HepG2 (cell line): ENCODE data around the gene LIN28A. TPM values are rescaled to one million over a fixed set of nuclear protein-coding genes. Genes with fewer than 3 reads are reported as not detected.

Experiments used
- EHMT2 ChIP-seq: fragments of 200-600 bp; sonication (generic); IDR thresholded peaks from 2 replicates; pipeline ENCODE4 v1.7.0; 2017; ENCODE audit warnings: antibody characterized with exemption, low read depth, low read length, borderline replicate concordance
- HIC2 ChIP-seq: sonication (generic); formaldehyde crosslinking; IDR thresholded peaks from 2 replicates; pipeline ENCODE4 v1.9.0; 2022; ENCODE audit warnings: low read depth, missing genetic modification reagents
- HNF4A ChIP-seq: sonication (generic); formaldehyde crosslinking; IDR thresholded peaks from 2 replicates; pipeline ENCODE4 v1.4.0; 2020; ENCODE audit warnings: missing genetic modification reagents
- ISX ChIP-seq: sonication (generic); formaldehyde crosslinking; conservative IDR thresholded peaks from 2 replicates; pipeline ENCODE4 v1.5.0; 2020; ENCODE audit warnings: missing genetic modification reagents
- KAT2B ChIP-seq: fragments of 150-350 bp; IDR thresholded peaks from 2 replicates; pipeline ENCODE4 v1.6.1; 2014; ENCODE audit warnings: low read depth, low read length, borderline replicate concordance
- ZNF646 ChIP-seq: sonication (generic); formaldehyde crosslinking; IDR thresholded peaks from 2 replicates; pipeline ENCODE4 v1.9.0; 2021; ENCODE audit warnings: mild to moderate bottlenecking, missing genetic modification reagents
- ZNF792 ChIP-seq: IDR thresholded peaks from 2 replicates; pipeline ENCODE4 v1.6.1; 2016
- polyA plus RNA-seq, 8 experiments: library from polyadenylated mRNA; depleted of rRNA in 3 of 8; stranded (reverse) in 7 of 8; unstranded in 1 of 8; fragments of >200 nt; fragmentation: Illumina TruSeq in 4 of 8; extraction: Trizol in 4 of 8; gene quantifications; 2 replicates each; pipeline versions ENCODE4 v1.2.1 to v1.2.3, GENCODE V29; 2011 to 2016; ENCODE audit warnings: low read depth in 4 of 8, missing spikeins in 1 of 8, mixed read lengths in 1 of 8; ENCODE audit not compliant: insufficient read depth in 1 of 8
- total RNA-seq, 5 experiments: library from RNA; depleted of rRNA; stranded (reverse); fragments of >200 nt; fragmentation: Illumina TruSeq; extraction: Trizol; gene quantifications; 2 replicates each; pipeline ENCODE4 v1.2.3, GENCODE V29; 2016; ENCODE audit warnings: low read depth in 1 of 5
- TF ChIP-seq, protein P1 (sequence below): sonication (generic); formaldehyde crosslinking; IDR thresholded peaks from 2 replicates; pipeline ENCODE4 v1.8.1; 2023; ENCODE audit warnings: mild to moderate bottlenecking, missing genetic modification reagents, borderline replicate concordance
- TF ChIP-seq, protein P2 (sequence below): sonication (generic); formaldehyde crosslinking; IDR thresholded peaks from 2 replicates; pipeline ENCODE4 v1.5.0; 2020; ENCODE audit warnings: mild to moderate bottlenecking, missing genetic modification reagents
- TF ChIP-seq, protein P3 (sequence below): sonication (generic); formaldehyde crosslinking; IDR thresholded peaks from 2 replicates; pipeline ENCODE4 v1.5.1; 2020; ENCODE audit warnings: missing genetic modification reagents, mild to moderate bottlenecking, borderline replicate concordance
- TF ChIP-seq, protein P4 (sequence below): sonication (generic); formaldehyde crosslinking; IDR thresholded peaks from 2 replicates; pipeline ENCODE4 v1.4.0; 2020; ENCODE audit warnings: missing genetic modification reagents
- TF ChIP-seq, protein P5 (sequence below): sonication (generic); formaldehyde crosslinking; IDR thresholded peaks from 2 replicates; pipeline ENCODE4 v1.8.1; 2023; ENCODE audit warnings: missing genetic modification reagents, inconsistent platforms, borderline replicate concordance

The LIN28A gene
- total and polyA plus RNA-seq, 2 of the 13 experiments (the other 11 are each of a cell fraction or from before 2014, with no cell fraction given): not detected

DNA sequence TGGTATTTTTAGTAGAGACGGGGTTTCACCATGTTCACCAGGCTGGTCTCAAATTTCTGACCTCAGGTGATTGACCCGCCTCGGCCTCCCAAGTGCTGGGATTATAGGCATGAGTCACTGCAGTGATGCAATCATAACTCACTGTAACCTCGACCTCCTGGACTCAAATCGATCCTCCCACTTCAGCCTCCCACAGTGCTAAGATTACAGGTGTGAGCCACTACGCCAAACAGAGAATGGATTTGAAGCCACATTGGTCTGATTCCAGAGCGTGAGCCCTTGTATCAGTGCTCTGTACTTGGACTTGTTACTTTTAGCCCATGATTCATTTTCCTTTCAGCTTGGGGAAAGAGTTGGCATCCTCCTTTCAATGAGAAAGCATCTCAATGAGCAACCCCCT is 23.2 kb upstream of the LIN28A start (continued):
- TF ChIP-seq EHMT2 (peak; percentile 68; the same call in 1 of the 2 replicates), ISX (CRISPR knock-in tag) (no peak), ZNF792 (CRISPR knock-in tag) (peak; percentile 73; the same call in 1 of the 2 replicates), ZNF646 (no peak), HIC2 (peak; percentile 45; the same call in 1 of the 2 replicates), KAT2B (peak; percentile 47; the same call in 1 of the 2 replicates), HNF4A (CRISPR knock-in tag) (peak; percentile 92)
- TF ChIP-seq, protein P1, sequence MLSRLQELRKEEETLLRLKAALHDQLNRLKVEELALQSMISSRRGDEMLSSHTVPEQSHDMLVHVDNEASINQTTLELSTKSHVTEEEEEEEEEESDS: no peak
- TF ChIP-seq, protein P2, sequence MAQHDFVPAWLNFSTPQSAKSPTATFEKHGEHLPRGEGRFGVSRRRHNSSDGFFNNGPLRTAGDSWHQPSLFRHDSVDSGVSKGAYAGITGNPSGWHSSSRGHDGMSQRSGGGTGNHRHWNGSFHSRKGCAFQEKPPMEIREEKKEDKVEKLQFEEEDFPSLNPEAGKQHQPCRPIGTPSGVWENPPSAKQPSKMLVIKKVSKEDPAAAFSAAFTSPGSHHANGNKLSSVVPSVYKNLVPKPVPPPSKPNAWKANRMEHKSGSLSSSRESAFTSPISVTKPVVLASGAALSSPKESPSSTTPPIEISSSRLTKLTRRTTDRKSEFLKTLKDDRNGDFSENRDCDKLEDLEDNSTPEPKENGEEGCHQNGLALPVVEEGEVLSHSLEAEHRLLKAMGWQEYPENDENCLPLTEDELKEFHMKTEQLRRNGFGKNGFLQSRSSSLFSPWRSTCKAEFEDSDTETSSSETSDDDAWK (CRISPR knock-in tag): no peak
- TF ChIP-seq, protein P3, sequence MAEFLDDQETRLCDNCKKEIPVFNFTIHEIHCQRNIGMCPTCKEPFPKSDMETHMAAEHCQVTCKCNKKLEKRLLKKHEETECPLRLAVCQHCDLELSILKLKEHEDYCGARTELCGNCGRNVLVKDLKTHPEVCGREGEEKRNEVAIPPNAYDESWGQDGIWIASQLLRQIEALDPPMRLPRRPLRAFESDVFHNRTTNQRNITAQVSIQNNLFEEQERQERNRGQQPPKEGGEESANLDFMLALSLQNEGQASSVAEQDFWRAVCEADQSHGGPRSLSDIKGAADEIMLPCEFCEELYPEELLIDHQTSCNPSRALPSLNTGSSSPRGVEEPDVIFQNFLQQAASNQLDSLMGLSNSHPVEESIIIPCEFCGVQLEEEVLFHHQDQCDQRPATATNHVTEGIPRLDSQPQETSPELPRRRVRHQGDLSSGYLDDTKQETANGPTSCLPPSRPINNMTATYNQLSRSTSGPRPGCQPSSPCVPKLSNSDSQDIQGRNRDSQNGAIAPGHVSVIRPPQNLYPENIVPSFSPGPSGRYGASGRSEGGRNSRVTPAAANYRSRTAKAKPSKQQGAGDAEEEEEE (CRISPR knock-in tag): no peak
- TF ChIP-seq, protein P4, sequence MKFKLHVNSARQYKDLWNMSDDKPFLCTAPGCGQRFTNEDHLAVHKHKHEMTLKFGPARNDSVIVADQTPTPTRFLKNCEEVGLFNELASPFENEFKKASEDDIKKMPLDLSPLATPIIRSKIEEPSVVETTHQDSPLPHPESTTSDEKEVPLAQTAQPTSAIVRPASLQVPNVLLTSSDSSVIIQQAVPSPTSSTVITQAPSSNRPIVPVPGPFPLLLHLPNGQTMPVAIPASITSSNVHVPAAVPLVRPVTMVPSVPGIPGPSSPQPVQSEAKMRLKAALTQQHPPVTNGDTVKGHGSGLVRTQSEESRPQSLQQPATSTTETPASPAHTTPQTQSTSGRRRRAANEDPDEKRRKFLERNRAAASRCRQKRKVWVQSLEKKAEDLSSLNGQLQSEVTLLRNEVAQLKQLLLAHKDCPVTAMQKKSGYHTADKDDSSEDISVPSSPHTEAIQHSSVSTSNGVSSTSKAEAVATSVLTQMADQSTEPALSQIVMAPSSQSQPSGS (CRISPR knock-in tag): peak; percentile 96
- TF ChIP-seq, protein P5, sequence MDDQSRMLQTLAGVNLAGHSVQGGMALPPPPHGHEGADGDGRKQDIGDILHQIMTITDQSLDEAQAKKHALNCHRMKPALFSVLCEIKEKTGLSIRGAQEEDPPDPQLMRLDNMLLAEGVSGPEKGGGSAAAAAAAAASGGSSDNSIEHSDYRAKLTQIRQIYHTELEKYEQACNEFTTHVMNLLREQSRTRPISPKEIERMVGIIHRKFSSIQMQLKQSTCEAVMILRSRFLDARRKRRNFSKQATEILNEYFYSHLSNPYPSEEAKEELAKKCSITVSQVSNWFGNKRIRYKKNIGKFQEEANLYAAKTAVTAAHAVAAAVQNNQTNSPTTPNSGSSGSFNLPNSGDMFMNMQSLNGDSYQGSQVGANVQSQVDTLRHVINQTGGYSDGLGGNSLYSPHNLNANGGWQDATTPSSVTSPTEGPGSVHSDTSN (CRISPR knock-in tag): no peak
